Effector CD8-positive, alpha-beta T cell (primary cell): ENCODE measurements around the gene C5orf15.
"Not testable (repeated sequence)": the region's sequence is repeated elsewhere in the genome, so short reads cannot be mapped to it uniquely, and the experiment has no call there.

Experiments used
- DNase-seq: peaks from one replicate; lab custom pipeline; 2025; lab: John Stamatoyannopoulos, UW

Gene C5orf15

DNA sequence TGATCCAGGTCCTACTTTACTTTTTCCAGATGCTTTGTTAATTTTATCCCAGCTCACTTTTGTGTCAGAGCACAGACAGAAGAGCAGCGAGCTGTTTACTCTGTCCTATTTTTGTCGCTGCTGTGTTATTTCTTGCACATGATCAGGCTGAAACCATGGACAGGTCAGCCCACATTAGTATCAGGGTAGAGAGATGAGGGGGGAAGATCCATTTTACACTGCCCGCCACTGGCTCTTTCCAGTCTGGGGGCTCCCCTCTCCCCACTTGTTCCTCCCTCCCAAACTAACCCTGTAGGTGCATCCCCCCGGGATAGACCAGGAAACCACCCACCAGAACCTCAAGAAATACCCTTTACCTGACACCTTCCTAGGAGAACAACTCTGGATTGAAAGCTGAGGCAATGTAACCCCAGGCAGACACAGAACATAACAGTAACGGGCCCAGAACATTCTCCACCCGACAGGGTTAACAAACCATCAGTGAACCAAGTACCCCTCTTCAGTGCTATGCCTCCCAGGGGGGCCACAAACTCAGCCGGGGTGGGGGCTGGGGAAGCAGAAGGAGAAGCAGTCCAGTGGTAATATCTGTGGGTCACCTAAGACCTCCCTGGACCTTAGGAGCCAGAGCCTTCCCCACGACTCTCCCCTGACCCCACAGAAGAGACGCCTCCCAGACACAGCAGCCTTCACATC lies 26.0 kb upstream of the C5orf15 start:
- DNase-seq = no peak

DNA sequence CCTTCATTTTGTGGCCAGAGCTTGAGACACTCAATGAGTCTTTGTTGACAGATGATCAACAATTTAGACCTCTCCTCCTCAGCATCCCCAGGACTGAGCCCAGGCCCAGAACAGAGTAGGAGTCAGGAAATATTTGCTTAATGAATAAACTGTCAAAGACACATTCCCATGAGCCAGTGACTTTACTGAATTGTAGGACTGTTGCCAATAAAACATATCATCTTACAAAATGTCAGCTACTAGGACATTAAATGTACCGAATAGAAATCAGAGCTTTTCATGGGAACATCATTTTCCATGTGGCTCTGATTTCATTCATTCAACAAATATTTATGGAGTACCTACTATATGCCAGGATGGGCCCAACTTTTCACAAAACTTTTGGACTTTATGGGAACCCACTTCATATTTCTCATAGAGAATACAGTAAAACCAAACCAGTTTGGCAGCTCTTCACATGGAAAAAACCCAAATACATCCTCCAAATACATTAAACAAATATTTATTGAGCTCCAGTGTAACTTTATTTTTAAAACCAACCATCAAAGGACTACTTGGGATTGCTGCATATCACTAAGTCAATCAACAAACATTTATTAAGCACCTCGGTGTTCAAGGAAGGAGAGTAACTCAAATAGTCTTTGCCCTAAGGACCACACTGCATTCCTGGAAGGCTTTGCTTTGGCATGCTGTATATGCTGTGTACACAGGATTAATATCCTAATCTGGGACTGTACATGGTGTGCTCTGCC lies 24.9 kb upstream of the C5orf15 start:
- DNase-seq = no peak

DNA sequence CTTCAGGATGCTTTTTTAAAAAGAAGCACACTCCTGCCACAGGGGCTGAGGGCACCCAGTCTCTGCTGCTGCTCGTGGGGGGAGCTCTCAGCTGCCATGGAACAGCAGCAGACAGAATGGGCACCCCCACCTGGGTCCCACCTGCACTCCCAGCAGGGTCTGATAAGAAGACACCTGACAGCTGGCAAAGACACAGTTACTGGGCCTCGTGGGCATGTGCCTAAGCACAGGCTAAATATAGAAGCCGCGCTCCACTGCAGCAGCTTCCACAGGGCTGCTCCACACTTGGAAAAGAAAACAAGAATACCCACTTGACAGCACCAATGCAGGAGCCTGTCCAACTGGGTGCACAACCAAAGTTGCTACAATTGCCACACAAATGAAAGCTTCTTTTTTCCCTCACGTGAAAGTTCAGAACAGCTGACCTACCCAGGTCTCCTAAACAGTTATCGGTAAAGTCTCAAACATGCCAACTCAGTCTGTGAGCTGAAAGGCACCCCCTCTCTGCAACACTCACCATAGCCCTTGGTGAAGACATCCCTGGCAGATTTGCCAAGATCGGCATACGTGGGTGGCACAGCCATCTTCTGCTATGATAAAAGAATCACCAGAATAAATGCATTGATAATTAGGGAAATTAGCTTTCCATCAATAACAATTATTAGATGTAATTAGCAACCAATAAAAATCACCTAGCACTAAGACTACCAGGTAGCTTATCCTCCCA lies 24.2 kb upstream of the C5orf15 start:
- DNase-seq = no peak

DNA sequence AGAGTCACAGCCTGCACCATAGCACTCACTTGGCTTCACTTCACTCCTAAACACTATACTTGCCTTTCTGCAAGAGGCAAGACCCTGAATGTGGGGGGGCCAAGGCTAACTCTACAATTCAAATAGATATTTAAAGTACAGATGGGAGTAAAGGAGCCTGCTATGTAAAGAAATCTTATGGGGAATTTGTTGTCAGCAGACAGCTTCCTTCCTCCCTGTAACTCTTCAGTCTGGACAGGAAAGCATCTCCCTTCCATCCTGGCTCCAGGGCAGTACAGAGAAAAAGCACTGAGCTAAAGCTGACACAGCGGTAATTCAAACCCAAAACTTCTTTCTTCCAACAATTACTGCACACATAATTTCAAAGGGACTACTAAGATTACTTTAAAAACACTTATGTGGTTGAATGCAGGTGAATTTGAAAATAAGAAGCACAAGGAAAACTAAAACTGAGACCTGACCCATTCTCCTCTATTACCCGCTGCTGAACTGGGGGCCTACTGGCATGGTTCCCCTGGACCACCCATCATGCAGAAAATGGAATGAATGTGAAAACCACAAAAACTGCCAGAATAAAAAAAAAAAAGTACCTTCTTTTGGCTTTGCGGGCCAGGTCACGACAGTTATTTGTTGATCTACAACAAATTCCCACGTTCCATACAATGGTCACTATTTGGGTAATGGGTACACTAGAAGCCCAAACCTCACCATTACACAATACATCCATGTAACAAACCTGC lies 22.9 kb upstream of the C5orf15 start:
- no peak for DNase-seq

DNA sequence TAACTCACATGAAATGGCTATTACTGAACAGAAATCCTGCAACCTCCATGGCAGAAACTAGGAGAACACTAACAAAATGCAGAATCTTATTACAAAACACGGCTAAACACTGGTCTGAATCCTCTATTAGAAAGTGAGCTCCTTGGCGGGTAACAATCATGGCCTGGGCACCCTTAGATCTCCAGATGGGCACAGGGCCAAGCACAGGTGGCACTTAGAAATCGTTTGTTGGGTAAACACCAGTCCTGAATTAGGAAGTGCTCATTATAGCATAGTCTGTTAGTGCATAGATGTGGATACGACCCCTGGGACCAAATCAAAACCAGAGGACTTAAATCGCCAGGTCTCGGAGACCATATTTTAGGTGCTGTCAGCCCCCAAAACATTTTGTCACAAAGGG lies 22.0 kb upstream of the C5orf15 start:
- no peak for DNase-seq

DNA sequence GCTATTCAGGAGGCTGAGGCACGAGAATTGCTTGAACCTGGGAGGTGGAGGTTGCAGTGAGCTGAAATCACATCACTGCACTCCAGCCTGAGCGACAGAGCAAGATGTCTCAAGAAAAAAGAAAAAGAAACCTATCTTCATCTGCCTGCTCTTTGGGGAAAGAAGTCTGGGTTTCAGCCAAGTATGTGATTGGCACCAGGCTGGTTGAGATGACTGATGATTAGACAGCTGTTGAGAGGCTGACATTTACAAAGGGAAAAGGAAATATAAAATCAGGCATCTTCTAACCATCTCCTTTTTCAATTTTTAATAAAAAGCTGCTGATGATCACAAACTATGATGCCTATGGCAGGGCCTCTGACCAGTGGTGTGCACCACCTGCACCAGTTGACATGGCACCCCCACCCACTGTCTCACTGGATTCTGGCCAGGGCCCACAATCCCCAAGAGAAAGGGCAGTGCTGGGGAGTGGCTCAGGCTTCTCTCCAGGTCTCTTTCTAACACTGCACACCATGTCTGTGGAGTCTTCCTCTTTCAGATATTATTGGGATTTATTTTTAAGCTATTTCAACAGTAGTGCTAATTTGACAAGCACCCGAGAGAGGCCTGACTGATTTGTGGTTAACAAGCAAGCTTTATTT lies 17.2 kb upstream of the C5orf15 start:
- no peak for DNase-seq

DNA sequence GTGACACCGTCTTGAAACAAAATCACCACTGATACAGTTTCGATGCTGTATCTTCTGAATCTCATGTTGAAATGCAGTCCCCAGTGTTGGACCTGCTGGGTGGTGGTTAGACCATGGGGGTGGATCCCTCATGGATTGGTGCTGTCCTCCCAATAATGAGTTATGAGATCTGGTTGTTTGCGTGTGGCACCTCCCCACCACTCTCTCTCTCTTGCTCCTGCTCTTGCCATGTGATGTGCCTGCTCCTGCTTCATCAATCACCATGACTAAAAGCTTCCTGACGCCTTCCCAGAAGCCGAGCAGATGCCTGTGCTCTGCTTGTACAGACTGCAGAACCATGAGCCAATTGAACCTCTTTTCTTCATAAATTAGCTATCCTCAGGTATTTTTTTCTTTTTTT lies 15.2 kb upstream of the C5orf15 start:
- DNase-seq = no peak

DNA sequence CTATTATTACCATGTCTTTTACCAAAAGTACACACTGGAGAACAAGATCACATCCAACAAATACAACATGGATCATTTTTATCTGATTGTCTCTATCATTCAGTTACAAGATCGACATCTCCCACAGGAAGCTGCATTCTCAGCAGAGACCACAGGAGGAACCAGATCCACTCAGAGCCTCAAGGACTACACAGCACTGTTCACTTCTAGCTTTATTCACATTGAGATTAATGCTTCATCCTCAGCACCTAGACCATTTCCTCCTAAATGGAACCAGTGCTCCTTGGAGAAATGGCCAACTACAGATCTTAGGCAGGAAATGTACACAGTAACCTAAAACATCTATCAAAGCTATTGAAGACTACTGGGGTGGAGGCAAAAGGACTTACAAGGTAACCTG lies 13.3 kb upstream of the C5orf15 start:
- no peak for DNase-seq

DNA sequence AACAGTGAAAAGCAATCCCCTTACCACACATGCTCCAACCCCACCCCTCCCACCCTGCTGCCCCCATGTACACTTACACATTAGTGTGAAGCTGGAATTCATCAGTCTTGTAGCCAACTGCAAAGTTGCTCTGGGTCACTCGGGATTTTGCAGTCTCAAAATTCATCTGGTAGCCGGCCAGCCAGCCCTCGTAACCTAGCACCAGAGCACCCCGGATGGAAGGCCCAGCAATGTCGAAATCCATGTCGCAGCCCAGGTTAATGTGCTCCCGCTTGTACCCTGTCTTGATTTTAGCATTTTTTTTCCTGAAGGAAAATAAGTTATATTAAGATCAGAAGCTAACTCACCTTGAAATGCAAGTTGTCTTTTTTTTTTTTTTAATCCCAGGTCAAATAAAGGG lies 12.2 kb upstream of the C5orf15 start:
- DNase-seq = no peak

DNA sequence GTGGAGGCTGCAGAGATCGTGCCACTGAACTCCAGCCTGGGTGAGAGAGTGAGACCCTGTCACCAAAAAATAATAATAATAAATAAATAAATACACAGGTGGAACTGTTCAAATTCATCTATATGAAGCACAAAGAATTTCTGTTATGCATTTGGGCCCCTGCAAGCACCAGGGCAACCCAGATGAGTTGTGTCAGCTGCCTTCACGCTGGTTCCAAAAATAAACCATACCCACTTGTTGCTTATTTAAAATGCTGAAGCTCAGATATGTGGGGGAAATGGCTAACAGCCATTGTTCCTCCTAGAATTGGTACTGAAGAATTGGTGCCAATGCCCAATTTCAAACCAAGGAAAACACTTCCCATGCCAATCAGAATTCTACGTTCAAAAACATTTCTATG lies 10.5 kb upstream of the C5orf15 start:
- DNase-seq = no peak

DNA sequence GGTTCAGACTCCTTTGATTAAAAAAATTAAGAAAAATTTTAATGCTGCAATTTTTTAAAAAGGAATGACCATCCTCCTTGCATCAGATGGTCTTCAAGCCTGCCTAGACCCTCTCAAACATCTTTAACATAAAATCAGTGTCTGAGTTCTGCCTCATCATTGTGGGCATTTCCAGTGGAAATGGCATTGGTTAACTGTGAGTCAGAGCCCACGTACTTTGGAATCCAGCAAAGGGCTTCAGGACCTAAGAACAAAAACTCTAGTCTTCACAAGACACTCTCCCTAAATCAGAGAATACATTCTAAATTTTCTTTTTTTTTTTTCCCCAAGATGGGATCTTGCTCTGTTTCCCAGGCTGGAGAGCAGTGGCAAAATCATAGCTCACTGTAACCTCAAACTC lies 9.4 kb upstream of the C5orf15 start:
- no peak for DNase-seq

DNA sequence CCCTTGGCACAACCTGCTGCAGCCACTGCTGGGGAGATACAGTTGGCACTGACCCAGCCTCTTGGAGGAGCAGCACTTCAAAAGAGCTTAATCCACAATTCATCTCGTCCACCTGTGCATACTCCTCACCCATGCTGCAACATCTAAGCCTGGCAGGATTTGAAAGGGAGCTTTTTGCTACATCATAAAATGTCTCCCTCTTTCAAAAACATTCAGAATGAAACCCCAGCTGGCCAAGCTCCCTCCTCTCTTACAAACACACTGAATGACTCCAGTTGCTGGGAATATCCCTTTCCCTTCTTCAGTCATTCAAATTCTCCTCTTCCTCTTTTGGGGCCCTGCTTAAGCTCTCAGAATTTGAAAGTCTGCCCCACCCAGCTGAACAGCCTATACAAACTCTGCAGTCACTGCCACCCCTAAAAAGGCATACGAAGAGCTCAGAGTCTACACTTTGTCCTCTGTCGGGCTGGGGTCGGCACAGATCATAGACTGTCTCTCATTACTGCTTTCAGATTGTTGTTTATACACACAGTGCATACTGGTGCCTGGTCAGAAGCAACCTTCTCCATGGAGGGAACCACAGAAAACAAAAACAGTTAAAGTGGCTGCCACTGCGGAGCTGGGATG lies 8.8 kb upstream of the C5orf15 start:
- DNase-seq = no peak

DNA sequence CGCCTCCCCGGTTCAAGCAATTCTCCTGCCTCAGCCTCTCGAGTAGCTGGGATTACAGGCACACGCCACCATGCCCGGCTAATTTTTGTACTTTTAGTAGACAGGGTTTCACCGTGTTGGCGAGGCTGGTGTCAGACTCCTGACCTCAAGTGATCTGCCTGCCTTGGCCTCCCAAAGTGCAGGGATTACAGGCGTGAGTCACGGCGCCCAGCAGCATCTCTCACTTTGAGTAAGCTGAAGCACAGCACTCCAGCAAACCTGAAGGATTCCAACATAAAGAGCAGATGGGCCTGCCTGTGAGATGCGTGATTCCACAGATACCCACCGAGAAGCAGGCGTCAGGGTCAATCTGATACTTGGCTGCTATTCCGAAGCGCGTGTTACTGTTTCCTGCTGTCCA lies 7.1 kb upstream of the C5orf15 start:
- not testable (repeated sequence) for DNase-seq

DNA sequence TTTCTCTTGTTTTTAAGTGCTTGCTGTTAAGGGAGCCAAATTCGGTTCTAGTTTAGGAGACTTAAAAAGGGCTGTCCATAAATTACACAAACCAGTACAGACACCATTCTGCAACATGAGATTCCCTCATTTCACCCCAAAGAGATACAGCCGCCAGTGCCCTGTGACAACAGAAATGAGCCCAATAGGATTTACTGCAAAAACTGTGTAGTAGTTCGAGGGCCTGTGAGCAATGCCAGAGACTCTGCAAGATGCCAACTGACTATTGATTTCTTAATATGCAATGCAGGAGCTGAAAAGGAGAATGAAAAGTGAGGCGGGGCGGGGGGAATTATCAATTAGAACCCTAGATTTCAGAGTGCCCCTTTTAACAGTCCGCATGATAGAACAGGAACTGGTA lies 5.7 kb upstream of the C5orf15 start:
- DNase-seq = no peak

DNA sequence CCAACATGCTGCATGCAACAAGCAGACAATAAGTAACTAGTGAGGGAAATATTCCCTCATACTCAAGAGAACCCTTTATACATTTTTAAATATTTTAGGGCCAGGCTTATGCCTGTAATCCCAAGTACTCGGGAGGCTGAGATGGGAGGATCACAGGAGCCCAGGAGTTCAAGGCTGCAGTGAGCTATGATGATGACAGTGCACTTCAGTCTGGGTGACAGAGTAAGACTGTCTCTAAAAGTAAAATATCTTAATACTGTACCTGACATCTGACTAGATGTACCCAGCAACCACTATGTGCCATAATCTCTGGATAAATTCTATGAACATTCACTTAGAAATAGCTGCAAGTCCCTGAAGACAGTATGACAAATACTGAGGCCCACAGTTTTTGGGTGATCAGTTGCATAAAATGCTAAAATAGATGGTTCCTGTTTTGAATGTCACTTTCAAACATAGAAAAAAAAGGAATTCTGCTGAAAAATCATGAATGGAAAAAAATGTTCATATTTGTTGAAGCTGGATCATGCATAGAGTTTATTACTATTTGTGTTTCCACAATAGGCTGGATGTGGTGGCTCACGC lies 2.0 kb upstream of the C5orf15 start:
- no peak for DNase-seq

DNA sequence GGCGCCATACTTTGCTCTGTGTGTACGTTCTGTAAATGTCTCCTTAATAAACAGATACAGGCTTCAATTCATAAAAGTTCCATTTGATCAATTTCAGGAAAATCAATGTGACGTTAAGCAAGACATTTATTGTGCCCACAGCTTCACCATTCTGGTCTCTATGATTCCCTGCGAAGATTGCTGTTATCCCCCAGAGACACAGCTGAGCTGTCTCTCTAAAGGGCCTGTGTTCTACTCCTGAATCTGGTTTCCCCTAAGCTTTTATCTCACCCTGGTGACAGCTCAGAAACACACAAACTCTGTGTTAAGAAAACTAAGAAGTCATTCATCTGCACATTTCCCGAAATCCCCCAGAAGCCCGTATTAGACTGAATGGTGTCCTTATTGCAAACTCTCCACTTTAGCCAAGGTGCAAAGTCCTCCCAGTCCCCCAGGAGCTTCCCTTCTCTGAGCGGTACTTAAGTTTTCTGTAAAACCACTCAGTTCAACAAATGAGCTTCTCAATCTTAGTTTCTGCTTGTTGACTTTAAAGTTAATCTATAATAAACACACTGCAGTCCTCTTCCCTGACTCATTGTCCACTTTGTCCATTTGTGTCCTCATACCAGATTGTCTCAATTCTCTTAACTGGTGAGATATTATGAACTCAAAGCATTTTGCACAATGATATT lies 1.4 kb upstream of the C5orf15 start:
- DNase-seq = no peak

DNA sequence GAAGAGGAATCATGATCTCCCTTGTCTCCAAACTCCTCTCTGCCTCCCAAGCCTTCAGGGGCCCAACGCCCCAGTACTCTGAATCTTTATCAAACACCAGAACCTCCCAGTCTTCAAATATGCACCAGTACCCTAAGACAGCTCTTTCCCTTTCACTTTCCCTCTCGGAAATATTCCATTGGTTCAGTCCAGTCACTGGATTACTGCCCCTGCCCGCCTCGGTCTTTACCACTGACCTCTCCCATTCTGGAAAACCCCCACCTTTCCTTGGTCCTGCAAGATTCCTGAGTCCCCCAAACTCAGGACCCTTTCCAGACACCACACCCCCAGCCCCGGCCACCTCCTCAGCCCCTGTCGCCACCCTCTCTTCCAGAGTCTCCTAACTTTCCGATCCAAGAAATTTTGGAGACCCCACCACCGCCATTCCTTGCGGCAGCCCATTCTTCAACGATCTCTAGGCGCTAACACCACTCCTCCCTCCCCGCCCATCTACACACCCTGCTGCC lies 674 bp downstream of the C5orf15 start:
- DNase-seq = no peak

DNA sequence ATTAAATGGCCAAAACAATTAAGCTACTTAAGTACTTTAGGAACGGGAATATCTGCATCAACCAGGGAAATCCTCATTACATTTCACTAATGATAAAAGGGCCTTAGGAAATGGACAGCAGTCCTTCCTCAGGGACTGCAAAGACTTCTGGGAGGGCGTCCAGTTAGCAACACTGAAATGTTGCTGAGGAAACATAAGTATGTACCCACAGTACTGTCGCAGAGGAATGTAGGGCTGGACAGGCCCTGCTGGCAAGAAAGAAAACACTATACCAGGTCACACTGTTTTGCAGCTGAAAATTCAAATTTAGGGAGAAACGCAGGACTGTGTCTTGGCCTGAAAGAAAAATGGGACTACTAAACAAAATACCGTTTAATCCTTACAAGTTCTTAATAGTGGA lies 1.3 kb downstream of the C5orf15 start:
- no peak for DNase-seq

DNA sequence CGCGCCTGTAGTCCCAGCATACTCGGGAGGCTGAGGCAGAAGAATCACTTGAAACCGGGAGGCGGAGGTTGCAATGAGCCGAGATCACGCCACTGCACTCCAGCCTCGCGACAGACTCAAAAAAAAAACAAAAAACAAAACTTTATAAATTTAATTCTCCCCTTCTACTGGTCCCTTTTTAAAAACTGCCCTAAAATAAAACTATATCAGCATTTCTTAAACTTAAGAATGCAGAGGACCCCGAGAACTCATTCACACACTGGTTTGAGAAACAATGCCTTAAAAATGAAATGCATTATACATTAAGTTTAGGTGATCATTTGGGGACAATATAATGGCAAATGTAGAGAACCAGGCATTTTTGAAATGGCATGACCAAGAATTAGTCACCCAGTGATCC lies 2.3 kb downstream of the C5orf15 start:
- no peak for DNase-seq

DNA sequence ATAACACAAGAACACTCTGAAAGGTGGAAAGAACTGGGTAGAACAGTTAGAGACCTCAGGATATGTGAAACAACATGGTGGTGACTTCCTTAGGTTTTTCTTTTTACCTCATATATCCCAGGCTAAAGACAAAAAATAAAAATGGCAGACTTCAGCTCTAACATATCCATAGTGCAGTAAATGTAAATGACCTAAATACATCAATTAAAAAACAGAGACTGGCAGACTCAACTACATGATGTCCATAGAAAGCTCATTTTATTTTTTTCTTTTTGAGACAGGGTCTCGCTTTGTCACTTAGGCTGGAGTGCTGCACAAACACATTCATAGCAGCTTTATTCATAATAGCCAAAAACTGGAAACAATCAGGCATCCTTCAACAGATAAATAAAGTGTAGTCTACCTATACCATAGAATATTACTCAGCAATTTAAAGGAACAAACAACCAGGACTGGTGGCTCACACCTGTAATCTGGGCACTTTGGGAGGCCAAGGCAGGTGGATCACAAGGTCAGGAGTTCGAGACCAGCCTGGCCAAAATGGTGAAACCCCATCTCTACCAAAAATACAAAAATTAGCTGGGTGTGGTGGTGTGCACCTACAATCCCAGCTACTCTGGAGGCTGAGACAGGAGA lies 4.8 kb downstream of the C5orf15 start:
- no peak for DNase-seq
